ENCODE data around the gene ELOA.
"Not testable (repeated sequence)": the region's sequence is repeated elsewhere in the genome, so short reads cannot be mapped to it uniquely, and the experiment has no call there.

The ELOA gene

GRCh38 chr1:23801876-23802275, 58.6 kb downstream of the ELOA start:
- no peak for DNase-seq

DNA sequence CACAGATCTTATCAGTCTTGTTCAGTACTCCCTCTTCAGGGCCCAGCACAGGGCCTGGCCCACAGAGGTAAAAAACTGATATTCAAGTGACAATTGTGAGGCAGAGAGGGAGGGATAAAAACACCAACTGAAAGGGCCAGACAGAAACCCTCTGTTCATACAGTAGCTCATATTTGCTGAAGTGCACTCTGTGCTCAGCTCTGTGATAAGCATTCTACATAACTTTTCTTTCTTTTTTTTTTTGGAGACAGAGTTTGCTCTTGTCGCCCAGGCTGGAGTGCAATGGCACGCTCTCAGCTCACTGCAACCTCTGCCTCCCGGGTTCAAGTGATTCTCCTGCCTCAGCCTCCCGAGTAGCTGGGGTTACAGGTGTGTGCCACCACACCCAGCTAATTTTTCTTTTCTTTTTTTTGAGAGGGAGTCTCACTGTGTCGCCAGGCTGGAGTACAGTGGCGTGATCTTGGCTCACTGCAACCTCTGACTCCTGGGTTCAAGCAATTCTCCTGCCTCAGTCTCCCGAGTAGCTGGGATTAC, 59.6 kb downstream of the ELOA start:
- DNase-seq, result not testable (repeated sequence)

DNA sequence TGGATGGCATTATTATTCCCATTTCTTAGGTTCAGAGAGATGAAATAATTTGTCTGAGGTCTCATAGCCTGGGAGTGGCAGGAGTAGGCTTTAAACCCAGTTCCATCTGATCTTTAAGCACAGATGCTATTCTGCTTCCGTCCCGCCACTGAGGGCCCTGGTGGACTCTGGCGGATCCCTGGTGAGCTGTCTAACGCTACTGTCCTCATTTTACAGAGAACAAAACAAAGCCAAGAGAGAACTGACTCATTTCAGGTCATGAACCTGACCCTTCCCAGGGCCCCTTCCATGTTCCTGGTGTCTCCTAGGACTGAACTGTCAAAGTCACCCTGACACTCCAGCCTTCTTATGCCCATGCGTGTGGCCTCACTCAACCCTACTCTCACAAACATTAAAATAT, 60.4 kb downstream of the ELOA start:
- no peak for DNase-seq

DNA sequence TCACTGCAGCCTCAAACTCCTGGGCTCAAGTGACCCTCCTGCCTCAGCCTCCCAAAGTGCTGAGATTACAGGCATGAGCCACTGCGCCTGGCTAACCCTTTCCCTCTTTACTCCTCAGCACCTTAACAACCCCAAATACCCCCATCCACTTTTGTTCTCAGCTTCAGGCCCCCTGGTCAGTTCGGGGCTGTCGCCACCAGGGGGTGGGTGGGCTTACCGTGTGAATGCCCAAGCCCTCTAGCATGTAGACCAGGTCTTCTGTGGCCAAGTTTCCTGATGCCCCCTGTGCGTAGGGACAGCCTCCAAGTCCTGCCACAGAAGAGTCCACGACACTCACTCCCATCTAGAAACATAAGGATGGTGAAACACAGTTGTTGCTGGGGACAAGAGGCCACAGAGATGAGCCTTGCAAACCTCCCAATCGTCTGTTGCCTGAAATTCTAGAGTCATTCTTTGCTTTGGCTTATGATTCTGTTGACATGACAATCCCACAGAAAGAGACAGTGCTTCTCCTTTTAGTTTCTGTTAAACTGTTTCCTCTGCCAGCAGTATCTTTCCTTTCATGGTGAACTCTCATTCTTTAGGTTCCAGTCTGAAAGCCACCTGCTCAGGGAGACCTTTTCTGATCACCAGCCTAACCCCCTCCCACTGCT, 61.0 kb downstream of the ELOA start:
- DNase-seq, result no peak

DNA sequence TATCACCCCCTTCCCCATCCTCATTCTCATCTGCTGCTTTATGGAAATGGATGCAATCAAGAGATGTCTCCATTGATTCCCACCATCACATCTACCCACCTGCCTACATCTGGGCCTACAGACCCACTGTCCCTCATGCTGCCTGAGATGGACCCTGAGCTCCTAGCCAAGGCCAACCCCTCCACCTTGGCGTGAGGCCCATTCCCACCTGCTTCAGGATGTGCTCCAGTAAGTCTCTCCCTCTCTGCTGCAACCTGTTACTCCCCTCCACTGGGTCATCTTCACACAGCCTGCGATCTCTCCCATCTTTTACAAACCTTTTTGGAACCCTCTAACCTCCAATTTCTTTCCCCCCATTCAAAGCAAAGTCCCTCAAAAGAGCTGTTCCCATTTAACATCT, 61.8 kb downstream of the ELOA start:
- DNase-seq, result no peak

- no peak for DNase-seq
Observed at GRCh38 chr1:23806280-23806679, 63.0 kb downstream of the ELOA start.

- DNase-seq, result no peak
Observed at GRCh38 chr1:23807453-23807852, 64.2 kb downstream of the ELOA start.

GRCh38 chr1:23809751-23810171, 66.5 kb downstream of the ELOA start:
- DNase-seq, result peak; percentile 79

- peak; percentile 38 for DNase-seq
Observed at GRCh38 chr1:23810818-23811540, 67.7 kb downstream of the ELOA start.
